GM03348 (cell line): Measurements from ENCODE around the gene KCNC1.

ENCODE experiments used
- DNase-seq: peaks from one replicate; pipeline ENCODE4 v3.0.0; 2012; ENCODE audit warnings: low spot score

Gene KCNC1

GRCh38 chr11:17714870-17715269 is 19.7 kb upstream of the KCNC1 start:
- no peak for DNase-seq

GRCh38 chr11:17716807-17717206 is 17.8 kb upstream of the KCNC1 start:
- no peak for DNase-seq

- DNase-seq = no peak
Measured at GRCh38 chr11:17718015-17718414, 16.6 kb upstream of the KCNC1 start.

- no peak for DNase-seq
Measured at GRCh38 chr11:17718510-17718962, 16.0 kb upstream of the KCNC1 start.

GRCh38 chr11:17719028-17719937 is 15.3 kb upstream of the KCNC1 start, which contains the start of gene MYOD1:
TSS of gene MYOD1 (plus strand) at chr11:17719571. CDS start at chr11:17719783, 212 bp downstream.
- no peak for DNase-seq

GRCh38 chr11:17719938-17720795 is 14.4 kb upstream of the KCNC1 start:
- DNase-seq = peak; percentile 37

- DNase-seq = no peak
Measured at GRCh38 chr11:17720796-17721171, 13.8 kb upstream of the KCNC1 start.

GRCh38 chr11:17721242-17721999 is 13.2 kb upstream of the KCNC1 start:
- DNase-seq = no peak

GRCh38 chr11:17722000-17722643 is 12.5 kb upstream of the KCNC1 start:
- peak; percentile 66 for DNase-seq

GRCh38 chr11:17724020-17724908 is 10.3 kb upstream of the KCNC1 start:
- DNase-seq = no peak

GRCh38 chr11:17725174-17725573 is 9.4 kb upstream of the KCNC1 start:
- no peak for DNase-seq

GRCh38 chr11:17730137-17730536 is 4.4 kb upstream of the KCNC1 start:
- DNase-seq = no peak

- DNase-seq = peak; percentile 93
Measured at GRCh38 chr11:17730608-17731462, 3.7 kb upstream of the KCNC1 start.

- no peak for DNase-seq
Measured at GRCh38 chr11:17733261-17733660, 1.3 kb upstream of the KCNC1 start.

- DNase-seq = peak; percentile 92
Measured at GRCh38 chr11:17734986-17735817, 621 bp downstream of the KCNC1 start.

GRCh38 chr11:17735818-17736578 is 1.4 kb downstream of the KCNC1 start:
- DNase-seq = no peak

- no peak for DNase-seq
Measured at GRCh38 chr11:17736579-17736893, 2.0 kb downstream of the KCNC1 start.
